A549 (cell line): Measurements from ENCODE around the gene DPCD.
"Not testable (repeated sequence)": the region's sequence is repeated elsewhere in the genome, so short reads cannot be mapped to it uniquely, and the experiment has no call there.

Experiments used
- EP300 ChIP-seq, 2 experiments: fragments of >200 bp; sonication (Bioruptor Twin); formaldehyde crosslinking; IDR thresholded peaks; 2 replicates in 1 of 2; 3 replicates in 1 of 2; pipeline ENCODE4 v1.6.1; 2016 to 2017
- MAZ ChIP-seq: fragments of 150-350 bp; IDR thresholded peaks from 2 replicates; pipeline ENCODE4 v1.6.1; 2014; ENCODE audit warnings: antibody characterized with exemption, low read depth, low read length, borderline replicate concordance
- POLR2A ChIP-seq: IDR thresholded peaks from 2 replicates; pipeline ENCODE4 v1.6.1; 2012; ENCODE audit warnings: mild to moderate bottlenecking, low read length

GRCh38 chr10:101593331-101593730 lies 5.2 kb downstream of the DPCD start:
- TF ChIP-seq EP300 (IDR thresholded peaks at IDR 0.05); MAZ; POLR2A: not testable (repeated sequence)
